Measurements from ENCODE around the gene FHIT.

DNA sequence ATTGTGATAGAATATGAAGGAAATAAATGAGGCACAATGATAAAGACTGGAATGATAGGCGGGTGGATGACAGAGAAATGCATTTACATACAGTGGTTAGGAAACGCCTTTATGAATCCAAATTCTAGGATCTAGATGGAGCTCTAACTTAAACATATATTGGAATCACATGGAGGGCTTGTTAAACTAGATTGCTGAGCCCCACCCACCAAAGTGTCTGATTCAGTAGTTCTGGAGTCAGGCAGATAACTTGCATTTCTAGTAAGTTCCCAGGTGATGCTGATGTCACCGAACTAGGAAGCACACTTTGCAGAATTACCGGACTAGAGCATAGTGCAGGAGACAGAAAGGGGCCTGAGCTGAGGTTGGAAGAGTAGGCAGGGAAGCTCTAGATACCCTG lies 837.2 kb downstream of the FHIT start:
- no peak for TF ChIP-seq CTCF (IDR thresholded peaks at IDR 0.05)
- TF ChIP-seq POLR2A (IDR thresholded peaks at IDR 0.05), result no peak
